HCT116 (cell line): ENCODE data around the gene OSBPL8. TPM values are rescaled to one million over a fixed set of nuclear protein-coding genes. Genes with fewer than 3 reads are reported as not detected.

Experiments used
- ATAC-seq: fragments of 200-7000 bp; cut with Tn5 transposase; 2 replicates; pipeline ENCODE4 v1.9.1; 2020; ENCODE audit warnings: mild to moderate bottlenecking, moderate library complexity
- BruUV-seq: library from RNA; stranded (reverse); fragments of 400-500 nt; replicated peaks from 2 replicates; lab custom pipeline; 2021; lab: Mats Ljungman, UMichigan
- CTCF ChIA-PET: fragments of 300-600 bp; sonication (Branson Sonifier 250); formaldehyde crosslinking; loops from one replicate; lab custom pipeline; 2021; ENCODE audit warnings: antibody characterized with exemption; lab: Charles Lee
- POLR2A ChIA-PET: fragments of 300-600, 350-600 bp; sonication (Branson Sonifier 250); formaldehyde crosslinking; loops from one replicate; lab custom pipeline; 2021; ENCODE audit warnings: antibody characterized with exemption; lab: Charles Lee
- RAD21 ChIA-PET, 2 experiments: fragments of 300-600 bp; sonication (Branson Sonifier 250); formaldehyde crosslinking; loops; one replicate each; lab custom pipeline; 2023; ENCODE audit warnings: low total read pairs in 2 of 2; ENCODE audit not compliant: uncharacterized antibody in 2 of 2, unreplicated experiment in 2 of 2, low non-redundant PET in 1 of 2; lab: Charles Lee
- DNase-seq: peaks from one replicate; pipeline ENCODE4 v3.0.0-alpha.2; 2010; ENCODE audit warnings: low read depth, low spot score
- H2AFZ ChIP-seq: fragments of 200-600 bp; shearing (Covaris generic), sonication (generic); 2 replicates; pipeline ENCODE4 v1.6.1; 2017; ENCODE audit warnings: low read depth, mixed run types, mixed read lengths, antibody characterized with exemption, low read length; ENCODE audit not compliant: poor library complexity, severe bottlenecking
- H3K27ac ChIP-seq: 2 replicates; pipeline ENCODE4 v1.5.1; 2012; ENCODE audit warnings: low read depth, low read length
- H3K27me3 ChIP-seq: fragments of 200-600 bp; sonication (generic); 2 replicates; pipeline ENCODE4 v1.6.1; 2016; ENCODE audit warnings: mixed run types, low read length, mixed read lengths; ENCODE audit not compliant: insufficient read depth
- H3K36me3 ChIP-seq, 2 experiments: fragments of 200-500 bp in 1 of 2; fragments of 200-600 bp in 1 of 2; sonication (Bioruptor generic) in 1 of 2; sonication (generic) in 1 of 2; 2 replicates each; pipeline versions ENCODE4 v1.5.1 to v1.6.1; 2014 to 2016; ENCODE audit warnings: low read length in 2 of 2, inconsistent platforms in 1 of 2, mixed read lengths in 1 of 2, mixed run types in 1 of 2; ENCODE audit not compliant: insufficient read depth in 2 of 2, control insufficient read depth in 1 of 2
- H3K4me1 ChIP-seq, 2 experiments: fragments of 200-600 bp in 1 of 2; sonication (generic) in 1 of 2; 2 replicates each; pipeline versions ENCODE4 v1.5.1 to v1.6.1; 2012 to 2017; ENCODE audit warnings: low read length in 2 of 2, inconsistent platforms in 1 of 2, mild to moderate bottlenecking in 1 of 2, mixed read lengths in 1 of 2, mixed run types in 1 of 2, moderate library complexity in 1 of 2; ENCODE audit not compliant: insufficient read depth in 2 of 2, control insufficient read depth in 1 of 2
- H3K4me2 ChIP-seq: fragments of 200-600 bp; sonication (generic); 2 replicates; pipeline ENCODE4 v1.6.1; 2017; ENCODE audit warnings: mixed run types, low read length, mixed read lengths
- H3K4me3 ChIP-seq, 2 experiments: fragments of 200-600 bp in 1 of 2; sonication (generic) in 1 of 2; replicated peaks in 1 of 2; 2 replicates each; pipeline ENCODE4 v1.5.1; 2011 to 2016; ENCODE audit warnings: low read length in 2 of 2, control low read depth in 1 of 2, low read depth in 1 of 2, mild to moderate bottlenecking in 1 of 2, mixed read lengths in 1 of 2, mixed run types in 1 of 2
- H3K79me2 ChIP-seq: fragments of 200-600 bp; sonication (generic); 2 replicates; pipeline ENCODE4 v1.6.1; 2017; ENCODE audit warnings: mild to moderate bottlenecking, mixed run types, low read length, moderate library complexity, mixed read lengths; ENCODE audit not compliant: insufficient read depth
- H3K9ac ChIP-seq: fragments of 200-600 bp; sonication (generic); 2 replicates; pipeline ENCODE4 v1.6.1; 2016; ENCODE audit warnings: low read length, mixed read lengths
- H3K9me2 ChIP-seq: fragments of 200-600 bp; sonication (generic), shearing (Covaris generic); 2 replicates; pipeline ENCODE4 v1.6.1; 2017; ENCODE audit warnings: mixed run types, mild to moderate bottlenecking, moderate library complexity; ENCODE audit not compliant: insufficient read depth
- H3K9me3 ChIP-seq, 2 experiments: fragments of 200-500 bp in 1 of 2; fragments of 200-600 bp in 1 of 2; sonication (Bioruptor generic) in 1 of 2; sonication (generic) in 1 of 2; 2 replicates each; pipeline ENCODE4 v1.6.1; 2014 to 2017; ENCODE audit warnings: low read length in 2 of 2, mixed read lengths in 2 of 2, inconsistent platforms in 1 of 2, low read depth in 1 of 2, mild to moderate bottlenecking in 1 of 2, mixed run types in 1 of 2, moderate library complexity in 1 of 2; ENCODE audit not compliant: control insufficient read depth in 1 of 2, insufficient read depth in 1 of 2
- H4K20me1 ChIP-seq: fragments of 200-600 bp; sonication (generic), shearing (Covaris generic); 2 replicates; pipeline ENCODE4 v1.6.1; 2017; ENCODE audit warnings: mixed run types, mild to moderate bottlenecking, moderate library complexity; ENCODE audit not compliant: insufficient read depth
- EGR1 ChIP-seq: IDR thresholded peaks from 2 replicates; pipeline ENCODE4 v1.6.1; 2012; ENCODE audit warnings: low read depth
- ELF1 ChIP-seq: IDR thresholded peaks from 2 replicates; pipeline ENCODE4 v1.6.1; 2012; ENCODE audit warnings: low read depth, borderline replicate concordance
- EZH2phosphoT487 ChIP-seq: fragments of 200-600 bp; IDR thresholded peaks from 2 replicates; pipeline ENCODE4 v1.6.1; 2018; ENCODE audit warnings: antibody characterized with exemption, borderline replicate concordance
- FOSL1 ChIP-seq: IDR thresholded peaks from 2 replicates; pipeline ENCODE4 v1.6.1; 2012; ENCODE audit warnings: low read depth
- JUND ChIP-seq: IDR thresholded peaks from 2 replicates; pipeline ENCODE4 v1.6.1; 2012
- POLR2AphosphoS5 ChIP-seq: IDR thresholded peaks from 2 replicates; pipeline ENCODE4 v1.6.1; 2011; ENCODE audit warnings: mild to moderate bottlenecking, low read depth, low read length, moderate library complexity
- RAD21 ChIP-seq: IDR thresholded peaks from 2 replicates; pipeline ENCODE4 v1.6.1; 2012; ENCODE audit warnings: low read depth, mild to moderate bottlenecking
- SIN3A ChIP-seq: IDR thresholded peaks from 2 replicates; pipeline ENCODE4 v1.6.1; 2012; ENCODE audit warnings: low read depth
- SP1 ChIP-seq: IDR thresholded peaks from 2 replicates; pipeline ENCODE4 v1.6.1; 2012; ENCODE audit warnings: low read depth
- SRF ChIP-seq: IDR thresholded peaks from 2 replicates; pipeline ENCODE4 v1.6.1; 2012; ENCODE audit warnings: low read depth
- TCF7L2 ChIP-seq: IDR thresholded peaks from 2 replicates; pipeline ENCODE4 v1.7.0; 2011; ENCODE audit warnings: borderline replicate concordance, inconsistent platforms; ENCODE audit not compliant: insufficient read depth, insufficient read length; ENCODE audit errors: extremely low read depth
- ZFX ChIP-seq: fragments of 450-650 bp; IDR thresholded peaks from 2 replicates; pipeline ENCODE4 v1.6.1; 2017
- intact Hi-C: fragments of 100-400 bp; cut with micrococcal nuclease; formaldehyde crosslinking; loops from 2 replicates; pipeline ENCODE4 v1.10.0; 2022
- total RNA-seq: library from RNA; stranded (reverse); gene quantifications from one replicate; pipeline ENCODE4 v1.2.1, GENCODE V29; 2021; ENCODE audit not compliant: unreplicated experiment
- TF ChIP-seq, protein P1 (sequence below): IDR thresholded peaks from 2 replicates; pipeline ENCODE4 v1.6.1; 2012
- TF ChIP-seq, protein P2 (sequence below), 3 experiments: fragments of 200-600 bp in 1 of 3; sonication (generic) in 1 of 3; IDR thresholded peaks in 2 of 3; conservative IDR thresholded peaks in 1 of 3; 2 replicates each; pipeline ENCODE4 v1.5.1; 2012 to 2017; ENCODE audit warnings: low read depth in 2 of 3, low read length in 2 of 3, antibody characterized with exemption in 1 of 3, borderline replicate concordance in 1 of 3, control low read depth in 1 of 3, mild to moderate bottlenecking in 1 of 3, mixed read lengths in 1 of 3, mixed run types in 1 of 3, moderate library complexity in 1 of 3; ENCODE audit not compliant: insufficient read depth in 1 of 3
- TF ChIP-seq, protein P3 (sequence below): IDR thresholded peaks from 2 replicates; pipeline ENCODE4 v1.6.1; 2012
- TF ChIP-seq, protein P4 (sequence below): IDR thresholded peaks from 2 replicates; pipeline ENCODE4 v1.6.1; 2012; ENCODE audit warnings: low read depth

OSBPL8 gene
- total RNA-seq, 1 experiment from 2014 or later: 115 TPM

DNA sequence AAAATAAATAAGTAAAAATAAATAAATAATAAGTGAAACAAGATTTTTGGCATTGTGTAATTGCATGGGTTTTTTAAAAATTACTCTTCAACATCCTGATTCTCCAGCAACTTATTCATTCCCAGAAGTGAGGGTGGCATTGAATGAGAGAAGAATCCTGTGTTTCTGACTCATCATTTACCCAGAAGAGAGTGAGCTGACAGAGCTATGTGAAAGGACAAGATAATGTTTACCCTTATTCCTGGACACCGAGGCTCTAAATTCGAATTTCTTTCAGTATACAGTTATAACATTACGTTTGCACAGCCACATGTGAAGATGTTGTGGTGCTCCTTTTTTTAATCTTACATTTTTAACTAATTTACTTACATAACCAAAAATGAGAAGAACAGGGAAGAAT is 247.8 kb downstream of the OSBPL8 start:
- no peak overlapping the region for H3K4me3 ChIP-seq
- peaks cover 0 to 7% of the 10 kb centered on the region in 2 experiments; a peak in 1 of 4 replicates for H3K4me1 ChIP-seq
- intact Hi-C loops: no loop called here
- TF ChIP-seq, protein P1, sequence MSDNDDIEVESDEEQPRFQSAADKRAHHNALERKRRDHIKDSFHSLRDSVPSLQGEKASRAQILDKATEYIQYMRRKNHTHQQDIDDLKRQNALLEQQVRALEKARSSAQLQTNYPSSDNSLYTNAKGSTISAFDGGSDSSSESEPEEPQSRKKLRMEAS: no peak
- TF ChIP-seq FOSL1: no peak
- no peak for TF ChIP-seq SIN3A
- TF ChIP-seq, protein P2, sequence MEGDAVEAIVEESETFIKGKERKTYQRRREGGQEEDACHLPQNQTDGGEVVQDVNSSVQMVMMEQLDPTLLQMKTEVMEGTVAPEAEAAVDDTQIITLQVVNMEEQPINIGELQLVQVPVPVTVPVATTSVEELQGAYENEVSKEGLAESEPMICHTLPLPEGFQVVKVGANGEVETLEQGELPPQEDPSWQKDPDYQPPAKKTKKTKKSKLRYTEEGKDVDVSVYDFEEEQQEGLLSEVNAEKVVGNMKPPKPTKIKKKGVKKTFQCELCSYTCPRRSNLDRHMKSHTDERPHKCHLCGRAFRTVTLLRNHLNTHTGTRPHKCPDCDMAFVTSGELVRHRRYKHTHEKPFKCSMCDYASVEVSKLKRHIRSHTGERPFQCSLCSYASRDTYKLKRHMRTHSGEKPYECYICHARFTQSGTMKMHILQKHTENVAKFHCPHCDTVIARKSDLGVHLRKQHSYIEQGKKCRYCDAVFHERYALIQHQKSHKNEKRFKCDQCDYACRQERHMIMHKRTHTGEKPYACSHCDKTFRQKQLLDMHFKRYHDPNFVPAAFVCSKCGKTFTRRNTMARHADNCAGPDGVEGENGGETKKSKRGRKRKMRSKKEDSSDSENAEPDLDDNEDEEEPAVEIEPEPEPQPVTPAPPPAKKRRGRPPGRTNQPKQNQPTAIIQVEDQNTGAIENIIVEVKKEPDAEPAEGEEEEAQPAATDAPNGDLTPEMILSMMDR (IDR thresholded peaks at IDR 0.05 in 2 of 3, conservative IDR thresholded peaks at IDR 0.05 in 1 of 3; ENCODE audit: borderline replicate concordance in 1 of 3, insufficient read depth in 1 of 3, low read depth in 2 of 3, low read length in 2 of 3): no peak
- TF ChIP-seq POLR2AphosphoS5: no peak
- TF ChIP-seq JUND: no peak
- TF ChIP-seq TCF7L2: no peak
- TF ChIP-seq, protein P3, sequence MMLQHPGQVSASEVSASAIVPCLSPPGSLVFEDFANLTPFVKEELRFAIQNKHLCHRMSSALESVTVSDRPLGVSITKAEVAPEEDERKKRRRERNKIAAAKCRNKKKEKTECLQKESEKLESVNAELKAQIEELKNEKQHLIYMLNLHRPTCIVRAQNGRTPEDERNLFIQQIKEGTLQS: no peak
- no peak for TF ChIP-seq EGR1
- no peak for TF ChIP-seq RAD21
- no peak for TF ChIP-seq SP1
- TF ChIP-seq, protein P4, sequence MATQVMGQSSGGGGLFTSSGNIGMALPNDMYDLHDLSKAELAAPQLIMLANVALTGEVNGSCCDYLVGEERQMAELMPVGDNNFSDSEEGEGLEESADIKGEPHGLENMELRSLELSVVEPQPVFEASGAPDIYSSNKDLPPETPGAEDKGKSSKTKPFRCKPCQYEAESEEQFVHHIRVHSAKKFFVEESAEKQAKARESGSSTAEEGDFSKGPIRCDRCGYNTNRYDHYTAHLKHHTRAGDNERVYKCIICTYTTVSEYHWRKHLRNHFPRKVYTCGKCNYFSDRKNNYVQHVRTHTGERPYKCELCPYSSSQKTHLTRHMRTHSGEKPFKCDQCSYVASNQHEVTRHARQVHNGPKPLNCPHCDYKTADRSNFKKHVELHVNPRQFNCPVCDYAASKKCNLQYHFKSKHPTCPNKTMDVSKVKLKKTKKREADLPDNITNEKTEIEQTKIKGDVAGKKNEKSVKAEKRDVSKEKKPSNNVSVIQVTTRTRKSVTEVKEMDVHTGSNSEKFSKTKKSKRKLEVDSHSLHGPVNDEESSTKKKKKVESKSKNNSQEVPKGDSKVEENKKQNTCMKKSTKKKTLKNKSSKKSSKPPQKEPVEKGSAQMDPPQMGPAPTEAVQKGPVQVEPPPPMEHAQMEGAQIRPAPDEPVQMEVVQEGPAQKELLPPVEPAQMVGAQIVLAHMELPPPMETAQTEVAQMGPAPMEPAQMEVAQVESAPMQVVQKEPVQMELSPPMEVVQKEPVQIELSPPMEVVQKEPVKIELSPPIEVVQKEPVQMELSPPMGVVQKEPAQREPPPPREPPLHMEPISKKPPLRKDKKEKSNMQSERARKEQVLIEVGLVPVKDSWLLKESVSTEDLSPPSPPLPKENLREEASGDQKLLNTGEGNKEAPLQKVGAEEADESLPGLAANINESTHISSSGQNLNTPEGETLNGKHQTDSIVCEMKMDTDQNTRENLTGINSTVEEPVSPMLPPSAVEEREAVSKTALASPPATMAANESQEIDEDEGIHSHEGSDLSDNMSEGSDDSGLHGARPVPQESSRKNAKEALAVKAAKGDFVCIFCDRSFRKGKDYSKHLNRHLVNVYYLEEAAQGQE: no peak
- no peak for TF ChIP-seq ZFX
- no peak for TF ChIP-seq SRF
- no peak for TF ChIP-seq EZH2phosphoT487
- TF ChIP-seq ELF1: no peak
- no peak overlapping the region for H2AFZ ChIP-seq
- no peaks in the 10 kb centered on the region for H3K36me3 ChIP-seq
- POLR2A ChIA-PET: no interaction called here
- RAD21 ChIA-PET: no interaction called here
- H3K27me3 ChIP-seq: no peaks in the 10 kb centered on the region
- ATAC-seq (no peak), DNase-seq (no peak)
- BruUV-seq: no TSS peak
- H3K79me2 ChIP-seq: no peaks in the 10 kb centered on the region
- H3K9me3 ChIP-seq: no peaks in the 10 kb centered on the region
- H3K9ac ChIP-seq: no peak overlapping the region
- no peaks in the 10 kb centered on the region for H3K9me2 ChIP-seq
- H3K4me2 ChIP-seq: no peak overlapping the region
- CTCF ChIA-PET: no interaction called here
- H4K20me1 ChIP-seq: no peaks in the 10 kb centered on the region
- no peak overlapping the region for H3K27ac ChIP-seq
